Measurements from ENCODE around the gene ACOX3. TPM values are rescaled to one million over a fixed set of nuclear protein-coding genes. Genes with fewer than 3 reads are reported as not detected.

Gene ACOX3
- total and polyA plus RNA-seq, 10 of the 15 experiments (the other 5 are each of a cell fraction or from before 2014, with no cell fraction given), result 2.0 to 24.5 (median 14.0) TPM

- Histone ChIP-seq H3K27me3 (replicated peaks in 1 of 2; ENCODE audit: control insufficient read depth in 2 of 2, insufficient read depth in 2 of 2, low read length in 1 of 2) (no peaks in the 10 kb centered on the region), H3K9me3 (replicated peaks; ENCODE audit: control insufficient read depth, insufficient read depth, low read length) (no peaks in the 10 kb centered on the region), H3K79me2 (ENCODE audit: control insufficient read depth, insufficient read depth, low read length) (no peaks in the 10 kb centered on the region), H2AFZ (ENCODE audit: control insufficient read depth, low read depth, low read length) (no peak overlapping the region), H3K4me3 (no peak overlapping the region), H3K4me2 (ENCODE audit: control insufficient read depth, insufficient read depth) (no peak overlapping the region), H3K36me3 (ENCODE audit: control insufficient read depth in 2 of 2, insufficient read depth in 2 of 2, low read length in 1 of 2) (no peaks in the 10 kb centered on the region), H3K4me1 (ENCODE audit: control insufficient read depth, insufficient read depth, low read length) (no peaks in the 10 kb centered on the region), H3K9ac (ENCODE audit: control insufficient read depth, insufficient read depth, low read length) (no peak overlapping the region), H3K27ac (ENCODE audit: control insufficient read depth, insufficient read depth) (no peak overlapping the region), H4K20me1 (ENCODE audit: control insufficient read depth, insufficient read depth) (no peaks in the 10 kb centered on the region)
- DNase-seq (ENCODE audit: low read depth, low spot score) (no peak), FAIRE-seq (no peak), ATAC-seq (no peak)
- WGBS (ENCODE audit: insufficient coverage, insufficient replicate concordance, low lambda C conversion rate, missing lambda C conversion rate), result 83% methylated on average over 12 of the region's 12 CpGs
- no TSS peak for BruUV-seq (replicated peaks)
- intact Hi-C loops (cut with micrococcal nuclease; ENCODE audit: unreplicated experiment), result no loop called here
- TF ChIP-seq MLLT1 (IDR thresholded peaks at IDR 0.05) (no peak), POLR2A (IDR thresholded peaks at IDR 0.05; ENCODE audit: low read depth, low read length) (peak; percentile 23; the same call in 1 of the 2 replicates)
- RAD21 ChIA-PET (ENCODE audit: unreplicated experiment), result no interaction called here
- POLR2A ChIA-PET, result no interaction called here
- in situ Hi-C loops (cut with MboI), result no loop called here
- SMC1A ChIA-PET (ENCODE audit: uncharacterized antibody, unreplicated experiment), result interaction anchor here (0.7 kb wide), 1 partner anchor 102 kb away, joined by 3 read pairs; no protein-coding TSS in a partner anchor
- CTCF ChIA-PET, result interaction anchor here (1.0 kb wide), 1 partner anchor 102 kb away, joined by 3 read pairs; no protein-coding TSS in a partner anchor
Observed at GRCh38 chr4:8368061-8368481, 72.5 kb downstream of the ACOX3 start.

GRCh38 chr4:8366601-8367000 lies 73.9 kb downstream of the ACOX3 start:
- Histone ChIP-seq H3K9me3 (replicated peaks; ENCODE audit: control insufficient read depth, insufficient read depth, low read length) (no peaks in the 10 kb centered on the region), H3K4me1 (ENCODE audit: control insufficient read depth, insufficient read depth, low read length) (no peaks in the 10 kb centered on the region), H3K27ac (ENCODE audit: control insufficient read depth, insufficient read depth) (no peak overlapping the region), H3K79me2 (ENCODE audit: control insufficient read depth, insufficient read depth, low read length) (no peaks in the 10 kb centered on the region), H3K9ac (ENCODE audit: control insufficient read depth, insufficient read depth, low read length) (no peak overlapping the region), H2AFZ (ENCODE audit: control insufficient read depth, low read depth, low read length) (no peak overlapping the region), H3K27me3 (replicated peaks in 1 of 2; ENCODE audit: control insufficient read depth in 2 of 2, insufficient read depth in 2 of 2, low read length in 1 of 2) (no peaks in the 10 kb centered on the region), H3K4me2 (ENCODE audit: control insufficient read depth, insufficient read depth) (no peak overlapping the region), H3K4me3 (no peak overlapping the region), H3K36me3 (ENCODE audit: control insufficient read depth in 2 of 2, insufficient read depth in 2 of 2, low read length in 1 of 2) (no peaks in the 10 kb centered on the region), H4K20me1 (ENCODE audit: control insufficient read depth, insufficient read depth) (no peaks in the 10 kb centered on the region)
- ChIA-PET POLR2A (no interaction called here), SMC1A (ENCODE audit: uncharacterized antibody, unreplicated experiment) (no interaction called here), CTCF (no interaction called here), RAD21 (ENCODE audit: unreplicated experiment) (no interaction called here)
- BruUV-seq (replicated peaks), result no TSS peak
- in situ Hi-C loops (cut with MboI), result no loop called here
- 85% methylated on average over 17 of the region's 17 CpGs for WGBS (ENCODE audit: insufficient coverage, insufficient replicate concordance, low lambda C conversion rate, missing lambda C conversion rate)
- intact Hi-C loops (cut with micrococcal nuclease; ENCODE audit: unreplicated experiment), result no loop called here
- ATAC-seq (no peak), FAIRE-seq (no peak), DNase-seq (ENCODE audit: low read depth, low spot score) (no peak)
- TF ChIP-seq USF2 (IDR thresholded peaks at IDR 0.05; ENCODE audit: borderline replicate concordance, low read depth, low read length), result no peak
- TF ChIP-seq POLR2AphosphoS2 (IDR thresholded peaks at IDR 0.05; ENCODE audit: low read depth, low read length), result no peak
- TF ChIP-seq SREBF1 (IDR thresholded peaks at IDR 0.05; ENCODE audit: low read length), result no peak
